SH-SY5Y (cell line): ENCODE measurements around the gene ABHD12.

Source experiments
- GATA2 ChIP-seq: IDR thresholded peaks from 2 replicates; pipeline ENCODE4 v1.6.1; 2011; ENCODE audit warnings: mild to moderate bottlenecking, low read depth, low read length
- GATA3 ChIP-seq: IDR thresholded peaks from 2 replicates; pipeline ENCODE4 v1.6.1; 2011; ENCODE audit warnings: low read depth, mild to moderate bottlenecking, low read length, moderate library complexity

ABHD12 gene

GRCh38 chr20:25288291-25289181 lies 102.1 kb downstream of the ABHD12 start:
- TF ChIP-seq GATA2 (no peak), GATA3 (no peak)

- TF ChIP-seq GATA2, result no peak
- no peak for TF ChIP-seq GATA3
Observed at GRCh38 chr20:25287631-25288290, 102.9 kb downstream of the ABHD12 start.

DNA sequence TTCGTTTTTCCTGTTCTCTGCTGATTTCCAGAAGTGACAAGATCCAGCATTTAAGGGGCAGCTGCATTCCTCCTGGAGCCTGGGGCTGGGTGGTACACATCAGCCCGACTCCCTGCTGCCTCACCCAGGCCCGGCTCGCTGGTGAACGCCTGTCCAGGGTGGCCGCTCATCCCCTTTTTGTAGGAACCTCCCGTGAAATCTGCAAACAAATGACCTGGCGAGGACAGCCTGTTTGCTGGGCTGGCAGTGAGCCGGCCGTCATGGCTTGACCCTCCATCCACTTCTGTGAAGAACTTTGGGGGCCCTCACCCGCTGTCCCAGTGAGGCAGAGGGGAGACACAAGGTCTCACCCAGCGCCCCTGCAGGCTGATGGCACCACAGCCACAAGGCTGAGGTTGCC lies 103.7 kb downstream of the ABHD12 start:
- no peak for TF ChIP-seq GATA3
- no peak for TF ChIP-seq GATA2

- TF ChIP-seq GATA2 (no peak), GATA3 (no peak)
Observed at GRCh38 chr20:25285856-25286798, 104.5 kb downstream of the ABHD12 start.

DNA sequence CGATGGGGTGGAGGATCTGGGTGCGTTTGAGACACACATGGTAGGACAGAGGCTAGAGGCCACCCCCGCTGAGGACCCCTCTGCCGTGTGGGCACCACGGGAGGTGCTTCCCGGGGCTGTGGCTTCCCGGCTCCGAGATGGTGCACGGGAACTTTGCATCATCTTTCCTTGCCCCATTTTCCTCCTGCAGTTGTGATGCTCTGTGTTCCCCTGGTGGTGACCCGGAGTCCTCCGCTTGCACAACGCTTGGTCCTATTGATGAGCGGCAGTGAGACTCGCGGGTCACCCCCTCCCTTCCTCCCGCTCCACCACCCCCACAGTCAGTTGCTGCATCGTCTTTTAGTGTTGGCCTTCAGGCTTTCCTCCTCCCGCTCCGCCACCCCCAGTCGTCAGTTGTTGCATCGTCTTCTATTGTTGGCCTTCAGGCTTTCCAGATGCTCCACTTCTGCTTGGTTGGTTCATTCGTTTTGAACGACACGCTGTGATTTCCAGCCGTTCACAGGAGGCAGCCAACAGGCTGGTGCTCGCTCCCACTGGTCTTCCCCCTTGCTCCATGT lies 105.5 kb downstream of the ABHD12 start:
- TF ChIP-seq GATA2, result no peak
- no peak for TF ChIP-seq GATA3

DNA sequence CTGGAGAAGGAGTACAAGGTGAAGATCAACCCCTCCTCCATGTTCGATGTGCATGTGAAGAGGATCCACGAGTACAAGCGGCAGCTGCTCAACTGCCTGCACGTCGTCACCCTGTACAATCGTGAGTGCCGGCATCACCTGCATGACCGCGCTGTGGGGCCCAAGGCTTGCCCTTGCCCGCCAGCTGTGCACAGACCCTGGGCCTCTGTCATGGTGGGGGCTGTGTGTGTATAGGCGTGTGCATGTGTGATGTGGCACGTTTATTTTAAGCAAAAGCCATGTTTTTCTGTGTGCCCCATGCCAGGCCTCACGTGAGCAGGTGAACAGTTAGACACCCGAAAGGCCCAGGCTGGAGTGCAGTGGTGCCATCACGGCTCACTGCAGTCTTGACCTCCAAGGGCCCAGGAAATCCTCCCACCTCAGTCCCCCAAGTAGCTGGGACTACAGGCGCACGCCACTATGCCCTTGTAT lies 106.5 kb downstream of the ABHD12 start:
- TF ChIP-seq GATA2 (no peak), GATA3 (no peak)

GRCh38 chr20:25283221-25283951 lies 107.2 kb downstream of the ABHD12 start:
- TF ChIP-seq GATA2 (no peak), GATA3 (no peak)

DNA sequence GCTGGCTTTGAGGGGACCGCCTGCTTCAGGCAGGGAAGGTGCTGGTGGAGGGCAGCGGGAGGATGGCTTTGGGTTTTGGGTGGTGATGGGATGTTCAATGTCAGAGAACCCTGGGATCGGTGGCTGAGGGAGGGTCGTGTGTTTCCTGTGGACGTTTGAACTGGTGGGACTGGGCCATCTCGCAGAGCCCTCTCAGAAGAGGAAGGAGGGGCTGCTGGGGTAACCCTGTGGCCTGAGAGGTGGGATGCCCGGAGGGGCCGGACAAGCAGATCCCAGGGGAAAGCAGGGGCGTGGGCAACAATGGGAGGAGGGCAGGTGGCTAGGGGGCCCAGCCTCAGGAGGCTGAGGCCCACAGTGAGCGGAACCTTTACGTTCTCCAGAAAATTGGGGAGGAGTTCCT lies 107.8 kb downstream of the ABHD12 start:
- TF ChIP-seq GATA2 (no peak), GATA3 (no peak)

DNA sequence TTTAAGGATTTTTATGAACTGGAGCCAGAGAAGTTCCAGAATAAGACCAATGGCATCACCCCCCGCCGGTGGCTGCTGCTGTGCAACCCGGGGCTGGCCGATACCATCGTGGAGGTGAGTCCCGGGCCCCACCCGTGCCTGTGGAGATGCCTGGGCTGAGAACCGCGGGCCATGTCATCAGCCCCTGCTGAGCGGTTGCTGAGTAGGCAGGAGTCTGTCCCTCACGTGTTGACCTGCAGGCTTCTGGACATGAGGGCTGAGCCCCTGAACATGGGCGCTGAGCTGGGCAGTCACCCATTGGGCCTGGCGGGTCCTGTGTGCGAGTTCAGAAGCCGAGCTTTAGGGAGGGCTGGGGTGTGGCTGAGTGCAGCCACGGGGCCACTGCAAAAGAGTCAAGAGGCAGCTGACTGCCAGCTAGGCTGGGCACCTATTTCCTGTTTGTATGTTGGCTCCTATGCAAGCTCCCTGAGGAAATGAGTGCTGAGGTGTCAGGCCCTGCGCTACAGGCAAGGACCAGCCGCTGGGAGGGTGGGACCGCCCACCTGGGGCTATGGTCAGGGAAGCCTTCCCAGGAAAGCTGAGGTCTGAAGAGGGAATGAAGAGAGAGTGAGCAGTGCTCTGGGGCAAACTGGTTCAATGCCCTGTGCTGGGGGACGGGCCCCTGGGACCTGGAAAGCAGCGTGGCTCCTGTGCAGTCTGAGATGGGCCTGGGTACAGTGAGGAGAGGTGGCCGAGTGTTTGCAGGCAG lies 108.4 kb downstream of the ABHD12 start:
- no peak for TF ChIP-seq GATA2
- no peak for TF ChIP-seq GATA3

DNA sequence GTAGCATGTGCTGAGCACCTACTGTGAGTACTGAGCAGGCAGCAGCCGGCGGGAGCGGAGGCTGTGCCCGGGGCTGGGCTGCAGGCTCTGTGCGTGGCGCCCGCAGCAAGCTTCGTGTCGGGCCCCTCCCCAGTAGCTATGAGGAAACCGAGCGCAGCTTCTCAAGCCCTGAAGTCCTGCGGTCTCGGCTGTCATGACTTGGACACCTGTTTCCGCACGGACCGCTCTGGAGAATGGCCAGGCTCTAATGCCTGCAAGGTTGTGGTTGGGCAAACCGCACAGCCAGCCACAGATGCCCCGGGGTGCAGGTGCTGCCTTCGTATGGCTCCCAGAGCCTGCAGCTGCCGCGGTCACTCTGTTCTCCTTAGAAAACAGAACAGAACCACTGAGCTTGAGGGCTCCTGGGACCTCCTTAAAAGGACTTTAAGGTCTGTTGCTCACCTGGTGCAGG lies 109.1 kb downstream of the ABHD12 start:
- no peak for TF ChIP-seq GATA2
- TF ChIP-seq GATA3, result no peak

- TF ChIP-seq GATA2 (no peak), GATA3 (no peak)
Observed at GRCh38 chr20:25280574-25281535, 109.8 kb downstream of the ABHD12 start.
